Lower leg skin (tissue), 3 donors: ENCODE measurements around the gene ROR2.

Source experiments
- CTCF ChIP-seq, 3 donors: fragments of 450-650 bp; IDR thresholded peaks; one replicate each; pipeline ENCODE4 v1.5.1; 2016; ENCODE audit warnings: antibody characterized with exemption in 3 of 3, mild to moderate bottlenecking in 3 of 3, moderate library complexity in 2 of 3
- POLR2A ChIP-seq, 2 donors: fragments of 450-650 bp; IDR thresholded peaks; one replicate each; pipeline ENCODE4 v1.6.1; 2016 to 2017; ENCODE audit warnings: antibody characterized with exemption in 2 of 2, mild to moderate bottlenecking in 1 of 2, moderate library complexity in 1 of 2

- TF ChIP-seq CTCF (IDR thresholded peaks at IDR 0.05), result no peak
- no peak for TF ChIP-seq POLR2A (IDR thresholded peaks at IDR 0.05)
These were observed 199.7 kb downstream of the ROR2 start for GRCh38 chr9:91750343-91750742.
